ENCODE measurements around the gene ZNF414. TPM values are rescaled to one million over a fixed set of nuclear protein-coding genes. Genes with fewer than 3 reads are reported as not detected.
A peak's percentile ranks its signal among the peaks of the same experiment; 100 is the strongest.

Gene ZNF414
- total and polyA plus RNA-seq, 9 of the 15 experiments (the other 6 are each of a cell fraction or from before 2014, with no cell fraction given), result 0.03 to 27.2 (median 2.2) TPM; not detected in 2

- TF ChIP-seq PATZ1 (CRISPR knock-in tag; IDR thresholded peaks at IDR 0.05; ENCODE audit: borderline replicate concordance) (no peak), MED1 (CRISPR knock-in tag; IDR thresholded peaks at IDR 0.05; ENCODE audit: borderline replicate concordance) (no peak), E2F8 (IDR thresholded peaks at IDR 0.05; ENCODE audit: low read depth, partially characterized antibody) (no peak)
Measured at GRCh38 chr19:8530061-8530679, 16.2 kb upstream of the ZNF414 start (continued).

- BruUV-seq (replicated peaks), result no TSS peak
- Histone ChIP-seq H3K79me2 (ENCODE audit: control insufficient read depth, insufficient read depth, low read length) (no peaks in the 10 kb centered on the region), H3K27me3 (ENCODE audit: control insufficient read depth in 2 of 2, insufficient read depth in 2 of 2, low read length in 2 of 2) (peaks cover 0 to 22% of the 10 kb centered on the region in 2 experiments; a peak in 2 of 5 replicates), H3K4me1 (replicated peaks in 1 of 2; ENCODE audit: control insufficient read depth in 2 of 2, insufficient read depth in 2 of 2, low read length in 2 of 2) (peaks cover 0 to 21% of the 10 kb centered on the region in 2 experiments; a peak in 3 of 5 replicates), H4K20me1 (replicated peaks; ENCODE audit: control insufficient read depth, insufficient read depth, low read length) (no peaks in the 10 kb centered on the region), H3K9me1 (ENCODE audit: control insufficient read depth, insufficient read depth, low read length) (no peaks in the 10 kb centered on the region), H2AFZ (ENCODE audit: low read depth, low read length) (no peak overlapping the region), H3K4me2 (ENCODE audit: insufficient read depth, low read length) (no peak overlapping the region), H3K27ac (ENCODE audit: extremely low read depth, low read depth, low read length) (no peak overlapping the region), H3K9me3 (replicated peaks; ENCODE audit: control insufficient read depth, insufficient read depth, low read depth, low read length) (no peaks in the 10 kb centered on the region), H3K4me3 (no peak overlapping the region), H3K36me3 (ENCODE audit: control insufficient read depth, insufficient read depth, low read length) (no peaks in the 10 kb centered on the region), H3K9ac (ENCODE audit: insufficient read depth in 1 of 2, low read depth in 2 of 2, low read length in 2 of 2) (no peak overlapping the region)
- FAIRE-seq (no peak), ATAC-seq (no peak), DNase-seq (ENCODE audit: extremely low read depth in 1 of 4, low spot score in 3 of 4) (no peak)
- intact Hi-C loops (cut with micrococcal nuclease), result loop anchor here (5.0 kb wide), 1 partner anchor 53 kb away; no protein-coding TSS in a partner anchor
- TF ChIP-seq ZHX1 (conservative IDR thresholded peaks at IDR 0.05; ENCODE audit: low read length) (no peak), RAD21 (CRISPR knock-in tag; conservative IDR thresholded peaks at IDR 0.05 in 1 of 2, IDR thresholded peaks at IDR 0.05 in 1 of 2) (no peak), RFX7 (CRISPR knock-in tag; IDR thresholded peaks at IDR 0.05) (no peak), SMAD3 (CRISPR knock-in tag; conservative IDR thresholded peaks at IDR 0.05) (no peak), MCM3 (IDR thresholded peaks at IDR 0.05) (no peak), ZEB2 (IDR thresholded peaks at IDR 0.05) (peak; percentile 80)
- ChIA-PET CTCF (ENCODE audit: low intra/inter-chr PET ratio) (no interaction called here), POLR2A (no interaction called here)
- WGBS (ENCODE audit: insufficient coverage, low coverage, missing lambda C conversion rate), result 17% methylated on average over 4 of the region's 4 CpGs
- in situ Hi-C loops (cut with MboI), result no loop called here
Measured at GRCh38 chr19:8529369-8530006, 15.5 kb upstream of the ZNF414 start.

Measured in K562 (cell line).